HuH-7 (cell line): ENCODE data around the gene TMEM63C.

Experiments
- DNase-seq: peaks from one replicate; pipeline ENCODE4 v3.0.0; 2011; ENCODE audit warnings: low spot score

TMEM63C gene, protein sequence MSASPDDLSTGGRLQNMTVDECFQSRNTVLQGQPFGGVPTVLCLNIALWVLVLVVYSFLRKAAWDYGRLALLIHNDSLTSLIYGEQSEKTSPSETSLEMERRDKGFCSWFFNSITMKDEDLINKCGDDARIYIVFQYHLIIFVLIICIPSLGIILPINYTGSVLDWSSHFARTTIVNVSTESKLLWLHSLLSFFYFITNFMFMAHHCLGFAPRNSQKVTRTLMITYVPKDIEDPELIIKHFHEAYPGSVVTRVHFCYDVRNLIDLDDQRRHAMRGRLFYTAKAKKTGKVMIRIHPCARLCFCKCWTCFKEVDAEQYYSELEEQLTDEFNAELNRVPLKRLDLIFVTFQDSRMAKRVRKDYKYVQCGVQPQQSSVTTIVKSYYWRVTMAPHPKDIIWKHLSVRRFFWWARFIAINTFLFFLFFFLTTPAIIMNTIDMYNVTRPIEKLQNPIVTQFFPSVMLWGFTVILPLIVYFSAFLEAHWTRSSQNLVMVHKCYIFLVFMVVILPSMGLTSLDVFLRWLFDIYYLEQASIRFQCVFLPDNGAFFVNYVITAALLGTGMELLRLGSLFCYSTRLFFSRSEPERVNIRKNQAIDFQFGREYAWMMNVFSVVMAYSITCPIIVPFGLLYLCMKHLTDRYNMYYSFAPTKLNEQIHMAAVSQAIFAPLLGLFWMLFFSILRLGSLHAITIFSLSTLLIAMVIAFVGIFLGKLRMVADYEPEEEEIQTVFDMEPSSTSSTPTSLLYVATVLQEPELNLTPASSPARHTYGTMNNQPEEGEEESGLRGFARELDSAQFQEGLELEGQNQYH

GRCh38 chr14:77181603-77182437 is at the start of gene TMEM63C:
TMEM63C (plus strand) TSS chr14:77181798; CDS start chr14:77218814, 37,016 bp downstream.
- peak; percentile 48 for DNase-seq

DNA sequence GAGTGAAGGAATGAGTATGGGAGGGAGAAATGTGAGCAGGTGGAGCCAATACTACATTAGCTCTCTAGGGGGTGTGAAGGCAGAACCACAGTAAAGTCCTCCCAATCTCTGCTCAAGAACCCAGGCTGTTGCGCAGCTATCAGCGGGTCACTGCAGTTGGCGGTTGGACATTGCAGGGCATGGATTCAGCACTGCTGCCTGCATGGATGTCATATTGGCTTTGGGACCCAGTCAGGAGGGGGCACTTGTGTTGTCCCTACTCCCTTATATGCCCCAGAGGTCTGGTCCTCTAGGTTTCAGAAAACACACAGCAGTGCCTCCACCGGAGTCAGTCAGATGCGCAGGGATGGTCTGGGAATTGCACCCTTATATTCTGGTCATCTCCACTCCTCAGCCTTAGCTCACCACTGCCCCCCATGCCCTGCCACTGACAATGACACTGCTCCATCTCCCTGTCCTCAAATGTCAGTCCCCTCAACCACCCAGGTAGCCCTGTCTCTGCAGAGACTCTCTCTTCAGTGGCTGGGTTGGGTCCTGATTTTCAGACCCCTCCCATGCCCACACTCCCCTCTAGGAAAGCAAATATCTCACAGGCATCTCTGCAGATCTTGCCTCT is 49.6 kb upstream of the TMEM63C start:
- DNase-seq = no peak

DNA sequence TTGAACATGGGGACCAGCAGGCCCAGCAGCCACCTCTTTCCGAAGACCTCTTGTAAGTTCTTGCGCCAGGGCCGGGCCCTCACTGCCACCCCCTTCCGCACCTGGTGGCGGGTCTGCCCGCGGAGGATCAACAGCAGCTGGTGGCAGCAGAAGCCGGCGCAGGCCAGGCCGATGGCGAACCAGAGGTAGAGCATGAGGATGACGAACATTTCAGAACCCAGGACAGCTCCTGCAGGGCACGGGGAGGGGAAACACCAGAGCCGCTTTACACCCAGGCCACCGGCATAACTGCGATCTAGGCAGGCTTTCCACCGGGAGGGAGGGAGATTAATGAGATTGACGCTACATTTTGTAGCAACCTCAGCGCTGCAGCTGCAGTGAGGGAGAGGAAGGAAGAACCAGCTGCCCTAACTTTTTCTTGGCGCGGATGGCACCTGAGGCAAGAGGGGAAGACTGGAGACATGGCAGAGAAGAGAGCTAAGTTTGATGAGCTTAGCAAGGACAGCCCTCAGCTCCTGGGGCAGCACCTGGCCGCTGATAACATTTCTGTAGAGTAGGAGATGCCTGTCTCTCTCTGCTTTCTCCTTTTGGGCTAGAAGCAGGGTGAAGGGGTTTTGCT is 47.8 kb upstream of the TMEM63C start:
- peak; percentile 86 for DNase-seq

DNA sequence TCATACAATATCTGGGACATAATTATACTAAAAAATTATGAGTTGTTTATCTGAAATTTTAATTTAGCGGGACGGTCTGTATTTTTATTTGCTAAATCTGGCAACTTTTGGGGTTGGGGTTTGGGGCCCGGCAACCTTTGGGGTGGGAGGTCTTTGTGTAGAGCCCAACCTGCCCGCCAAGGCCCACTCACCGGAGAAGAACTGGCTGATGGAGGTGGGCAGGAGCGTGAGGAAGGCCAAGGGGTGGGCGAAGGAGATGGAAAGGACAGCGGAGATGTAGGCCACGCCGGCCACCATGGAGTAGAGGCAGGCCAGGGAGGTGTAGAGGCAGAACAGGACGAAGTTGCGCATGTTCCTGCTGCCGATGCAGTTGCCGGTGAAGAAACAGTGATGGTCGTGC is 42.6 kb upstream of the TMEM63C start:
- DNase-seq = no peak

DNA sequence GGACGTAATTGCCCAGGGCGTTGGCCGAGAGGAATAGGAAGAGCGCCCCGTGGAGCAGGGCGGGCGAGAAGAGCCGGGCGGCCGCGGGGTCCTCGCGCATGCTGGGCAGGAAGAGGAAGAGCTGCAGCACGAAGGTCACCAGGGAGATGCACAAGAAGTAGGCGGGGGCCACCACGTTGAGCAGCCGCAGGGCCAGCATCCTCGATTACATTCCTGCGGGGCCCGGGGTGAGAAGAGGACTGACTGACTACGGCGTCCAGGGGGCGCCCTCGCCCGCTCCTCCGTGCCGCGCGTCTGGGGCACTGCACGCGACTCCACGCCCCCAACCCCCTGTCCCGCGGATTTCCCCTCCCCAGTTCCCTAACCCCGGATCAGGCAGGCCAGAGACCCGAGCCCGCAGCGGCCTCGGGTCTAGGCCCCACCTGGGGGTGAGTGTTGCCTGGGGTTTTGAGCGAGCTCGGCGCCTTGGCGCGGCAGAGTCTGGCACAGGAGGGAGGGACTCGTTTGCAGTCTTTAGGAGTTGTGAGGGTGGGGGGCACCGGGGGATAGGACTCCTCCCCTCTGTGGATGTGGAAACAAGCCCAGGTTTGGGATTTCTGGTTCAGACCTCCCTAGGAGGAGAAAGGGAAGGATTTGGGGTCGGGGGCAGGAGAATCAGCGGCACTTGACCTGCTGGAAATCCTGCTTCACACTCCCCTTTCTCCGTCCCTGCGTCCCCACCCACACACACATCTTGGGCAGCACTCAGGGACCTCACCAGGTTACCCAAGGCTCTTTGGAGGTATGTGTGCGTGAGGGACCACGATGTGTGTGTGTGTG is 41.8 kb upstream of the TMEM63C start:
- peak; percentile 89 for DNase-seq

- DNase-seq = peak; percentile 45
Observed at GRCh38 chr14:77140359-77141213, 41.0 kb upstream of the TMEM63C start.

DNA sequence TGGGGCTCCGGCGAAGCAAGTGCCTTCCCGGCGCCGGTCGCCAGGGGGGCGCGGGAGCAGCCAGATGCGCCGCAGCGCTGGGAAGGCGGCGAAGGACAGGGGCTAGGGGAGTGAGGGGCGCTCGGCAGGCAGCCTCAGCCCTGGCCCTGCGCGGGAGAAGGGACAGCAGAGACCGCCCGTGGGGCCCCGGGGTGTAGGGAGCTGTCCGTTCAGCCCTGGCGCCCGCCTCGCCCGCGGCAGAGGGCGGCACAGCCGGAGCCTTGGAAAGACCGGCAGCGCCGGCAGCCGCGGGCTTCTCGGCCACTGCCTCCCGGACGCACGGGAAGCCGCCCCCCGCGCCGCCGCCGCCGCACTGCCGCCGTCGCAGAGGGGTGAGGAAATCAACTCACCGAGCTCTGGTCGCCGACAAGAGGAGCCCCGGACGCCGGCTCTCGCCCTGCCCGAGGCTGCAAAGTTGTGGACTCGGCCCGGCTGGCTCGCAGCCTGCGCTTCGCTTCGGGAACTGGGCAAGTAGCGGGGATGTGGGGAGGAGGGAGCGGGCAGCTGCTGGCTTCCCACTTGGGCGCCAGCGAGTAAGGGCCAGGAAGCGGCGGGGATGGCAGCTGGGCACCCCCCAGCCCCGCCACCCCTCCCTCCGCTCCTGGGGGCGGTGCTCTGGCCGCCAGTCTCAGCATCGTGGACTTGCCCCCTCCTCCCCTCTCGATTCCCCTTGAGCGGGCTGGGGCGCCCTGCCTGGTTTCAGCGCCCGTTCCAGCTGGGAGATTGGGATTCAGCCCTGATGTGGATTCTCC is 40.2 kb upstream of the TMEM63C start, which contains the start of gene ZDHHC22:
Gene ZDHHC22, minus strand, starts transcription at position 578 of the 791 bp plus-strand sequence. CDS start 2,053 bp downstream, outside the sequence.
- DNase-seq = peak; percentile 79

DNA sequence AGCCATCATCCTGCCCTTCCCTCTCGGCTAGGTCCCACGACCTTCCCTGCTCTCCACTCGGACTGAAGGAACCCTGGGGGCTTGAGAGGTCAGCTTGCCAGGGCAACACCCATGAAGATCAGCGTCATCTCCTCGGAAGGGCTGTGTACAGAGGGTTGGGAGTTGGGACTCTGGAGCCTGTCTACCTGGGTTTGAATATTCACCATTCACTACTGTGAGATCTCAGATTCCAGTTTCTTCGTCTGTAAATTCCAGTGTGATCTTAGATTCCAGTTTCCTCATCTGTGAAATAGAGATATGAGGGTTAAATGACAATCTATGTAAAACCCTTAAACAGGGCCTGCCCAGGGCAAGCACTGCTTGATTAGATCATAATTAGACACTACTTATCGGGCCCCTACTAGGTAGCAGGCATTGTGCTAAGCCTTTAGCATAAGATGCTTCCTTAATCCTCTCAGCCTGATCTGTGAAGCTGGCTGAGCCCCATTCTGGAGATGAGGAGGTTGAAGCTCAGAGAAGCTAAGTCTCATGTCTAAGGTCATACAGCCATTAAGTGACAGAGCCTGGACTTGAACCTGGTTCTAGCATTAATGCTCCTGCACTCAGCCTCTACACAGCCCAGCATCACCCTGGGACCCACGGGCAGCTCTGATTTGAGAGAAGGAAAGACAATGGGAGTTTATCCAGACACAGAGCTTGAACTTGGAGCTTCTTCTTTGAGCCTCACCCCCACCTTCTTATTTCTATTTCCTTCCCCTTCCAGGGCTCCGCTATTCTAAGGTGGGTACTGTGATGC is 39.4 kb upstream of the TMEM63C start:
- DNase-seq = no peak

DNA sequence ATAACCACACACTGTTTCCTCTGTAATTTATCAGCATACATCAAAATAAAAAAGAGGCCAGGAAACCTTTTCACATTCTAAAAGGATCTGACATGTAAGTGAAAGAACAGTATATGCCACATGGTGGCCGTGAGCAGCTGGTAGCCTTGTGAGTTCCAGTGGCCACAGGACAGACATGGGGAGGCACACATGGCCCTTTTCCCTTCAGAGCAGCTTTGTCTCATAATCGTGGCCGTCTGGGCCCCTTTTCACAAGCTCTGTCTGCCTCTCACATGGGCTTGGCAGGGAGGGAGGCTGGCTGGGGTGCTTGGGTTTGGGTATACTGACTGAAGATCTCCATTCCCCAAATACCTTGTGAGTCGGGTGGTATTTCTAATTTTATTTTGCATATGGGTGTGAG is 38.5 kb upstream of the TMEM63C start:
- DNase-seq = no peak

- no peak for DNase-seq
Observed at GRCh38 chr14:77144412-77145115, 37.0 kb upstream of the TMEM63C start.

DNA sequence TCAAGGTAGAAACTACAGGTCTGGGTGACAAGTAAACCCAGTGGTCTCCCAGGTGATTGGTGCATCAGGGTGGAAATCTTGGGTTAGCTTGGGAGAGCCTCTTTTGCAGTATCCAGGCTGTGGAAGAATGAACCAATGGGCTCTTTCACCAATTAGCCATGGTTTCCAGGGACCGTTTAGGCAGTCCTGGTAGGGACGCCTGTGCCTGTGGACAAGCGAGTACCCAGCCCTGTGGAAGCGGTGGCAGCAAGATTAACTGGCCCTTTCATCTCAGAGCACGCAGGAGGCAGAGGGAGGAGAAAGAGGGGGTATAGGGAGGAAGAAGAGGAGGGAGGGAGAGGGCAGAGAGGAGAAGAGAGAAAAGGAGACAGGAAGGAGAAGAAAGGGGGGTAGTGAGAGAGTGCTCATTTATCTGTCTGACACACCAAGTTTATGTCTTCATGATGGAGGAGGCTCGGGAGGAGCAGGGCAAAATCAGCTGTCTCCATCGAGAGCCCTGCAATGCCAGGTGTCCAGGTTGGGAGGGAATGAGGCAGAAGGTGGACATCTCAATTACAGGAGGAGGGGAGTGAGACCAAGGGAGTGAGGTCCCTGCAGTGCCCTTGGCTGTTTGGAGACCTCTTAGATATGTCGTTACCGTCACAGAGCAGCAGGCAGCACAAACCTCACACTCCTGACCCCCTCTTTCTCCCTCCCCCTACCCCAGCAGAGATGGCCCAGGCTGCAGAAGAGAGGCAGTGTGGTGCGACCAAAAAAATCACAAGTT is 35.4 kb upstream of the TMEM63C start:
- DNase-seq = no peak

DNA sequence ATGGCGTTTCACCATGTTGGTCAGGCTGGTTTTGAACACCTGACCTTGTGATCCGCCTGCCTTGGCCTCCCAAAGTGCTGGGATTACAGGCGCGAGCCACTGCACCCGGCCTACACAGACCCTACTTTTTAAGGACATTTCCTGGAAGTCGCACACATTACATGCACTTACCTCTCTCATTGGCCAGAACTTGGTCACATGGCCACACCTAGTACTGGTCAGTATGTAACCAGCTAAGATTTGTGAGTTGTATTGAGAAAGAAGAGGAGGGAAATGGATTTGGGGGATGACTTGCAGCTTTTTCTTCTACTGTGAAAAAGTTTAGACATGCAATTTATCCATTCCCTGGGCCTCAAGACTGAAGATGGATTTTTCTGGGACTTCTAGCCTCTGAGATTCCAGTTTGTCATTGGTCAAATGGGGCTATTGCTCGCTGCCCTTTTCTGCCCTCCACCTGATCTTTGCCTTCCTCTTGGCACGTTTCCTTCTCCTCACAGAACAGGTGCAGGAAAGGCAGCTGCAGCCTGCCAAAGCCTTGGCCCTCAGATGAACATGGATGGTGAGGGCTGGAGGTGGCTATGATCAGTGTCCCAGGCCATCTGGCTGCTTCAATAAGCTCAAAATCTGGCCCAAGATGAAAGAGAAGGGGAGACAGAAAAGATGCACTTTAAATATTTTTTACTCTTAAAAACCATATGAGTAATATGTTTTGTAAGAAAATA is 32.9 kb upstream of the TMEM63C start:
- no peak for DNase-seq

DNA sequence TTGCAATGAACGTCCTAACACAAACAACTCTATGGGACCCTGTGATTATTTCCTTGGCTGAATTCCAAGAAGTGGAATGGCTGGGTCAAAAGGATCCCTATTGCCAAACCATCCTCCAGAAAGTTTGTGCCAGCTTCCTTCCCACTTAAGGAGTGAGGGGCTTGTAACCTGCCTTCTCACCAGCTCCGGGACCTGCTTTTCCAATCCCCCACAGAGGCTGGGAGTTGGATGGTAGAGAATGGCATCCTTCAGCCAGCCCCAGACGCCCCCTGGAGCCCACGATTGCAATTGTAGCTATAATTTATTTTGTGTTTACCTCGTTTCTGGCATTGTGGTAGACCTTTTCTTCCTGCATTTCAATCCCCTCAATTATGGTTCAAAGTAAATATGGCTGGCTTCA is 30.4 kb upstream of the TMEM63C start:
- DNase-seq = peak; percentile 58

- no peak for DNase-seq
Observed at GRCh38 chr14:77151918-77152588, 29.5 kb upstream of the TMEM63C start.

- DNase-seq = no peak
Observed at GRCh38 chr14:77153802-77154201, 27.8 kb upstream of the TMEM63C start.
